ENCODE results near the gene SLC22A1.

Gene SLC22A1

GRCh38 chr6:160120087-160120486 is 1.5 kb upstream of the SLC22A1 start:
- TF ChIP-seq RAD21 (IDR thresholded peaks at IDR 0.05; ENCODE audit: low read depth) (no peak), TEAD4 (IDR thresholded peaks at IDR 0.05) (no peak), USF1 (IDR thresholded peaks at IDR 0.05) (no peak), EP300 (IDR thresholded peaks at IDR 0.05; ENCODE audit: borderline replicate concordance) (no peak), MAX (IDR thresholded peaks at IDR 0.05) (no peak), NFIC (IDR thresholded peaks at IDR 0.05) (no peak), ZBTB7A (IDR thresholded peaks at IDR 0.05; ENCODE audit: low read depth) (no peak), YY1 (IDR thresholded peaks at IDR 0.05; ENCODE audit: low read depth) (no peak), FOXM1 (IDR thresholded peaks at IDR 0.05; ENCODE audit: borderline replicate concordance, low read depth) (no peak), TAF1 (IDR thresholded peaks at IDR 0.05; ENCODE audit: low read depth) (no peak), EGR1 (IDR thresholded peaks at IDR 0.05) (no peak), TCF12 (IDR thresholded peaks at IDR 0.05; ENCODE audit: low read depth) (no peak), REST (IDR thresholded peaks at IDR 0.05; ENCODE audit: low read depth) (no peak), CREB1 (IDR thresholded peaks at IDR 0.05; ENCODE audit: low read depth) (no peak), CEBPB (IDR thresholded peaks at IDR 0.05) (no peak)

- no peak for TF ChIP-seq RAD21 (IDR thresholded peaks at IDR 0.05; ENCODE audit: low read depth)
- no peak for TF ChIP-seq TCF12 (IDR thresholded peaks at IDR 0.05; ENCODE audit: low read depth)
- no peak for TF ChIP-seq REST (IDR thresholded peaks at IDR 0.05; ENCODE audit: low read depth)
- no peak for TF ChIP-seq EGR1 (IDR thresholded peaks at IDR 0.05)
- TF ChIP-seq NFIC (IDR thresholded peaks at IDR 0.05) = no peak
- TF ChIP-seq ZBTB7A (IDR thresholded peaks at IDR 0.05; ENCODE audit: low read depth) = no peak
- no peak for TF ChIP-seq TAF1 (IDR thresholded peaks at IDR 0.05; ENCODE audit: low read depth)
- TF ChIP-seq EP300 (IDR thresholded peaks at IDR 0.05; ENCODE audit: borderline replicate concordance) = no peak
- no peak for TF ChIP-seq USF1 (IDR thresholded peaks at IDR 0.05)
Measured at GRCh38 chr6:160121981-160122380, 366 bp downstream of the SLC22A1 start.

GRCh38 chr6:160122744-160123143 is 1.1 kb downstream of the SLC22A1 start:
- TF ChIP-seq EGR1 (IDR thresholded peaks at IDR 0.05) = no peak
- no peak for TF ChIP-seq MAX (IDR thresholded peaks at IDR 0.05)
- no peak for TF ChIP-seq TCF12 (IDR thresholded peaks at IDR 0.05; ENCODE audit: low read depth)
- TF ChIP-seq RAD21 (IDR thresholded peaks at IDR 0.05; ENCODE audit: low read depth) = no peak
- no peak for TF ChIP-seq EP300 (IDR thresholded peaks at IDR 0.05; ENCODE audit: borderline replicate concordance)

- TF ChIP-seq NFIC (IDR thresholded peaks at IDR 0.05) = no peak
- no peak for TF ChIP-seq EGR1 (IDR thresholded peaks at IDR 0.05)
- no peak for TF ChIP-seq MAX (IDR thresholded peaks at IDR 0.05)
- TF ChIP-seq ZBTB7A (IDR thresholded peaks at IDR 0.05; ENCODE audit: low read depth) = no peak
- no peak for TF ChIP-seq RAD21 (IDR thresholded peaks at IDR 0.05; ENCODE audit: low read depth)
- TF ChIP-seq CREB1 (IDR thresholded peaks at IDR 0.05; ENCODE audit: low read depth) = no peak
- TF ChIP-seq TCF12 (IDR thresholded peaks at IDR 0.05; ENCODE audit: low read depth) = no peak
- no peak for TF ChIP-seq FOXM1 (IDR thresholded peaks at IDR 0.05; ENCODE audit: borderline replicate concordance, low read depth)
- TF ChIP-seq TEAD4 (IDR thresholded peaks at IDR 0.05) = no peak
- no peak for TF ChIP-seq EP300 (IDR thresholded peaks at IDR 0.05; ENCODE audit: borderline replicate concordance)
- TF ChIP-seq REST (IDR thresholded peaks at IDR 0.05; ENCODE audit: low read depth) = no peak
- no peak for TF ChIP-seq YY1 (IDR thresholded peaks at IDR 0.05; ENCODE audit: low read depth)
- no peak for TF ChIP-seq CEBPB (IDR thresholded peaks at IDR 0.05)
- TF ChIP-seq TAF1 (IDR thresholded peaks at IDR 0.05; ENCODE audit: low read depth) = no peak
- no peak for TF ChIP-seq USF1 (IDR thresholded peaks at IDR 0.05)
Measured at GRCh38 chr6:160124007-160124406, 2.4 kb downstream of the SLC22A1 start.

All from Ishikawa (cell line).